Astrocyte (in vitro differentiated cells and primary cell): ENCODE results near the gene CACNA1F. TPM values are rescaled to one million over a fixed set of nuclear protein-coding genes. Genes with fewer than 3 reads are reported as not detected.

Experiments used
- DNase-seq: peaks from one replicate; pipeline ENCODE4 v3.0.0-alpha.2; 2010; ENCODE audit warnings: low read depth
- FAIRE-seq: peaks from 2 replicates; lab custom pipeline; 2011; peaks lifted over from hg19 to GRCh38; lab: Jason Lieb, UNC
- H2AFZ ChIP-seq: 2 replicates; pipeline ENCODE4 v1.6.0; 2012; ENCODE audit warnings: low read depth, low read length, inconsistent platforms
- H3K27ac ChIP-seq: 2 replicates; pipeline ENCODE4 v1.5.1; 2011; ENCODE audit warnings: low read depth, low read length, inconsistent platforms
- H3K27me3 ChIP-seq: 2 replicates; pipeline ENCODE4 v1.6.0; 2011; ENCODE audit warnings: low read length, inconsistent platforms; ENCODE audit not compliant: insufficient read depth
- H3K36me3 ChIP-seq: 2 replicates; pipeline ENCODE4 v1.5.1; 2011; ENCODE audit warnings: low read length, inconsistent platforms; ENCODE audit not compliant: insufficient read depth
- H3K4me1 ChIP-seq: 2 replicates; pipeline ENCODE4 v1.5.1; 2011; ENCODE audit warnings: low read length, inconsistent platforms; ENCODE audit not compliant: insufficient read depth
- H3K4me2 ChIP-seq: 2 replicates; pipeline ENCODE4 v1.6.0; 2012; ENCODE audit warnings: low read length, inconsistent platforms
- H3K4me3 ChIP-seq: 2 replicates; pipeline ENCODE4 v1.5.1; 2011; ENCODE audit warnings: low read depth, mild to moderate bottlenecking, low read length, inconsistent platforms; ENCODE audit not compliant: insufficient read depth
- H3K79me2 ChIP-seq: 2 replicates; pipeline ENCODE4 v1.6.0; 2012; ENCODE audit warnings: mild to moderate bottlenecking, low read length, inconsistent platforms; ENCODE audit not compliant: insufficient read depth
- H3K9ac ChIP-seq: 2 replicates; pipeline ENCODE4 v1.6.0; 2012; ENCODE audit warnings: mild to moderate bottlenecking, low read length, inconsistent platforms
- H3K9me3 ChIP-seq: 2 replicates; pipeline ENCODE4 v1.5.1; 2012; ENCODE audit warnings: low read depth, mild to moderate bottlenecking, low read length, inconsistent platforms; ENCODE audit not compliant: insufficient read depth
- H4K20me1 ChIP-seq: 2 replicates; pipeline ENCODE4 v1.6.0; 2012; ENCODE audit warnings: low read length, inconsistent platforms; ENCODE audit not compliant: insufficient read depth
- H3K27ac Mint-ChIP-seq: one replicate; pipeline ENCODE4 v1.8.0; 2021; ENCODE audit warnings: mild to moderate bottlenecking, mixed read lengths; ENCODE audit not compliant: unreplicated experiment
- H3K27me3 Mint-ChIP-seq: one replicate; pipeline ENCODE4 v1.8.0; 2021; ENCODE audit warnings: low read depth, mixed read lengths; ENCODE audit not compliant: unreplicated experiment
- H3K36me3 Mint-ChIP-seq: one replicate; pipeline ENCODE4 v1.8.0; 2021; ENCODE audit warnings: low read depth, mixed read lengths; ENCODE audit not compliant: unreplicated experiment
- H3K4me1 Mint-ChIP-seq: one replicate; pipeline ENCODE4 v1.8.0; 2021; ENCODE audit warnings: low read depth, mixed read lengths; ENCODE audit not compliant: unreplicated experiment
- H3K4me3 Mint-ChIP-seq: one replicate; pipeline ENCODE4 v1.8.0; 2021; ENCODE audit warnings: mild to moderate bottlenecking, moderate library complexity, mixed read lengths; ENCODE audit not compliant: unreplicated experiment
- H3K9me3 Mint-ChIP-seq: one replicate; pipeline ENCODE4 v1.8.0; 2021; ENCODE audit warnings: mild to moderate bottlenecking, mixed read lengths; ENCODE audit not compliant: unreplicated experiment
- EZH2 ChIP-seq: IDR thresholded peaks from 2 replicates; pipeline ENCODE4 v1.6.1; 2012; ENCODE audit warnings: mild to moderate bottlenecking, low read length, inconsistent platforms; ENCODE audit not compliant: insufficient read depth
- total RNA-seq: library from RNA; stranded (reverse); gene quantifications from 2 replicates; pipeline ENCODE4 v1.2.1, GENCODE V29; 2021
- TF ChIP-seq, protein P1 (sequence below): IDR thresholded peaks from 2 replicates; pipeline ENCODE4 v1.5.1; 2011; ENCODE audit warnings: low read depth, mild to moderate bottlenecking, inconsistent platforms, low read length, moderate library complexity; ENCODE audit not compliant: insufficient read depth

The CACNA1F gene
- total RNA-seq, 1 donor from 2014 or later, result not detected

DNA sequence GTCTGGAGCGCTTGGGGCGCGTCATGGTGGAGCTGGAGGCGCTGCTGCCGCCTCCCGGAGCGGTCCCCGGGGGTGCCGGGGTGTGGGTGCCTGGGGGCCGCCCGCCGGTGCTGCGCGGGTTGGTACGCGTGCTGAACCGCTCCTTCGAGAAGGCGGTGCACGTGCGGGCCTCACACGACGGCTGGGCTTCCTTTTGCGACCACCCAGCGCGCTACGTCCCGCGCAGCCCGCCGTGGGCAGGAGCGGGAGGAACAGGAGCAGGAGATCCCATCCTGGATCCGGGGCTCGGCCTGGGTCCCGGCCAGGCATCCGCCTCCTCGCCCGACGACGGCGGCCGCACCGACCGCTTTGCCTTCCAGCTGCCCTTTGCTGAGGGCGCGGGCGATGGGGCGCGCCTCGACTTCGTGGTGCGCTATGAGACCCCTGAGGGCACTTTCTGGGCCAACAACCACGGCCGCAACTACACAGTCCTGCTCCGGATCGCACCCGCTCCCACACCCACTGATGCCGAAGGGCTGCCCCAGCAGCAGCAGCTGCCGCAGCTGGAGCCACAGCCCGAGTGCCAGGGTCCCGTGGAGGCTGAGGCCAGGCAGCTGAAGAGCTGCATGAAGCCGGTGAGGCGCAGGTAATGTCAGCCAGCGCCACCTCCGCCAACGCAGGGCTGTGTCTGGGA is 37.2 kb upstream of the CACNA1F start:
- H3K27me3 Mint-ChIP-seq, result no peaks in the 10 kb centered on the region
- DNase-seq (no peak), FAIRE-seq (no peak)
- Histone ChIP-seq H3K4me3 (peak overlapping the region; percentile 81), H3K4me2 (peak overlapping the region; percentile 77), H4K20me1 (peaks cover 29% of the 10 kb centered on the region), H3K27ac (peak overlapping the region; percentile 99), H3K36me3 (no peaks in the 10 kb centered on the region), H2AFZ (peak overlapping the region; percentile 47), H3K9me3 (no peaks in the 10 kb centered on the region), H3K9ac (peak overlapping the region; percentile 98), H3K27me3 (no peaks in the 10 kb centered on the region), H3K79me2 (peaks cover 29% of the 10 kb centered on the region), H3K4me1 (peaks cover 16% of the 10 kb centered on the region)
- H3K9me3 Mint-ChIP-seq, result no peaks in the 10 kb centered on the region
- H3K4me1 Mint-ChIP-seq, result peaks cover 11% of the 10 kb centered on the region
- no peak for TF ChIP-seq EZH2
- TF ChIP-seq, protein P1, sequence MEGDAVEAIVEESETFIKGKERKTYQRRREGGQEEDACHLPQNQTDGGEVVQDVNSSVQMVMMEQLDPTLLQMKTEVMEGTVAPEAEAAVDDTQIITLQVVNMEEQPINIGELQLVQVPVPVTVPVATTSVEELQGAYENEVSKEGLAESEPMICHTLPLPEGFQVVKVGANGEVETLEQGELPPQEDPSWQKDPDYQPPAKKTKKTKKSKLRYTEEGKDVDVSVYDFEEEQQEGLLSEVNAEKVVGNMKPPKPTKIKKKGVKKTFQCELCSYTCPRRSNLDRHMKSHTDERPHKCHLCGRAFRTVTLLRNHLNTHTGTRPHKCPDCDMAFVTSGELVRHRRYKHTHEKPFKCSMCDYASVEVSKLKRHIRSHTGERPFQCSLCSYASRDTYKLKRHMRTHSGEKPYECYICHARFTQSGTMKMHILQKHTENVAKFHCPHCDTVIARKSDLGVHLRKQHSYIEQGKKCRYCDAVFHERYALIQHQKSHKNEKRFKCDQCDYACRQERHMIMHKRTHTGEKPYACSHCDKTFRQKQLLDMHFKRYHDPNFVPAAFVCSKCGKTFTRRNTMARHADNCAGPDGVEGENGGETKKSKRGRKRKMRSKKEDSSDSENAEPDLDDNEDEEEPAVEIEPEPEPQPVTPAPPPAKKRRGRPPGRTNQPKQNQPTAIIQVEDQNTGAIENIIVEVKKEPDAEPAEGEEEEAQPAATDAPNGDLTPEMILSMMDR, result no peak
- no peak overlapping the region for H3K27ac Mint-ChIP-seq
- no peaks in the 10 kb centered on the region for H3K36me3 Mint-ChIP-seq
- peak overlapping the region; percentile 83 for H3K4me3 Mint-ChIP-seq

DNA sequence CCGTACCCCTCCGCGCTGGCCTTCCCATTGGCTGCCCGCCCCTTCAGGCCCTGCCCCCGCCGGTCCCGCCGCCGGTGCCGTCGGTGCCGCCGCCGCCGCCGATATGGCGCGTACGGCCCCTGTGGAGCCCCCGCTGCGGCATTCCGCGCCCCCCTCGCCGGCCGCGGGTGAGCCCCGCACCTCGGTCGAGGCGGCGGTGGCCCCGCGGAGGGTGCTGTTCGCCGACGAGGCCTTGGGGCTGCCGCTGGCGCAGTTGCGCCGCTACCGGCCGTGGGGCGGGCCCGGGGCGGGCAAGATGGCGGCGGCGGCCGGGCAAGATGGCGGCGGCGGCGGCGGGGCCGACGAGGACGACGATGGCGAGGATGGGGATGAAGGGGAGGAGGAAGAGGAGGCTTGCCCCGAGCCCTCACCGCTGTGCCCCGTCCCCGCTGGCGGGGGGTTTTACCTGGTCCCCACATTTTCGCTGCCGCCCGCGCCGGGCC is 36.7 kb upstream of the CACNA1F start, which contains the start of gene PPP1R3F:
TSS of gene PPP1R3F (plus strand) at position 27 of the 482 bp plus-strand sequence. CDS start at position 104, 77 bp downstream.
- Histone ChIP-seq H3K4me3 (peak within 1 kb of the TSS; percentile 81), H3K27ac (peak within 1 kb of the TSS; percentile 99), H3K9ac (peak within 1 kb of the TSS; percentile 98), H3K79me2 (peaks cover 29% of the 10 kb centered on the region), H4K20me1 (peaks cover 25% of the 10 kb centered on the region), H3K27me3 (no peaks in the 10 kb centered on the region), H2AFZ (peak within 1 kb of the TSS; percentile 96), H3K9me3 (no peaks in the 10 kb centered on the region), H3K4me2 (peak within 1 kb of the TSS; percentile 87), H3K4me1 (peaks cover 16% of the 10 kb centered on the region), H3K36me3 (no peaks in the 10 kb centered on the region)
- no peaks in the 10 kb centered on the region for H3K9me3 Mint-ChIP-seq
- FAIRE-seq (no peak), DNase-seq (no peak)
- H3K27me3 Mint-ChIP-seq, result no peaks in the 10 kb centered on the region
- H3K27ac Mint-ChIP-seq, result peak within 1 kb of the TSS; percentile 100
- peak within 1 kb of the TSS; percentile 95 for H3K4me3 Mint-ChIP-seq
- H3K4me1 Mint-ChIP-seq, result peaks cover 11% of the 10 kb centered on the region
- TF ChIP-seq, protein P1, result no peak
- no peak for TF ChIP-seq EZH2
- H3K36me3 Mint-ChIP-seq, result no peaks in the 10 kb centered on the region
